Breast epithelium (tissue), 4 donors: Measurements from ENCODE around the gene MYO1H. TPM values are rescaled to one million over a fixed set of nuclear protein-coding genes. Genes with fewer than 3 reads are reported as not detected.

Experiments
- DNase-seq, 2 donors: peaks; one replicate each; pipeline ENCODE4 v3.0.0-alpha.2; 2019; ENCODE audit warnings: low spot score in 2 of 2
- H3K27ac ChIP-seq, 2 donors: fragments of 200-600 bp; sonication (generic) in 1 of 2; one replicate each; pipeline ENCODE4 v1.5.1; 2016 to 2019; ENCODE audit warnings: mild to moderate bottlenecking in 1 of 2
- H3K27me3 ChIP-seq, 2 donors: fragments of 200-600 bp; sonication (generic) in 1 of 2; one replicate each; pipeline versions ENCODE4 v1.5.1 to v1.6.0; 2017 to 2019; ENCODE audit warnings: control low read depth in 1 of 2, mild to moderate bottlenecking in 1 of 2
- H3K36me3 ChIP-seq: fragments of 200-600 bp; one replicate; pipeline ENCODE4 v1.5.1; 2019
- H3K4me1 ChIP-seq, 2 donors: fragments of 200-600 bp; sonication (generic); one replicate each; pipeline ENCODE4 v1.5.1; 2016 to 2019; ENCODE audit warnings: control low read depth in 1 of 2
- H3K4me3 ChIP-seq, 3 donors: fragments of 200-600 bp; sonication (generic); 1 replicate in 2 of 3; 2 replicates in 1 of 3; pipeline ENCODE4 v1.5.1; 2016 to 2019; ENCODE audit warnings: mild to moderate bottlenecking in 3 of 3, moderate library complexity in 2 of 3
- H3K9me3 ChIP-seq, 2 donors: fragments of 200-600 bp; sonication (generic) in 1 of 2; one replicate each; pipeline ENCODE4 v1.5.1; 2016 to 2019; ENCODE audit warnings: control low read depth in 1 of 2
- POLR2A ChIP-seq: fragments of 450-650 bp; IDR thresholded peaks from one replicate; pipeline ENCODE4 v1.6.1; 2016; ENCODE audit warnings: antibody characterized with exemption, mild to moderate bottlenecking, moderate library complexity
- POLR2AphosphoS5 ChIP-seq, 3 donors: sonication (generic); formaldehyde crosslinking; IDR thresholded peaks; one replicate each; pipeline ENCODE4 v1.6.1; 2017; ENCODE audit warnings: antibody characterized with exemption in 3 of 3
- intact Hi-C: fragments of 100-400 bp; cut with DNase I; formaldehyde crosslinking; loops from one replicate; pipeline ENCODE4 v1.15.1; 2023; ENCODE audit warnings: low total_unique reads
- total RNA-seq, 3 donors: library from RNA; depleted of rRNA; stranded (reverse); fragments of >200 nt; gene quantifications; one replicate each; pipeline ENCODE4 v1.1.0, GENCODE V29; 2016
- TF ChIP-seq, protein P1 (sequence below), 3 donors: fragments of 450-650 bp; IDR thresholded peaks; one replicate each; pipeline ENCODE4 v1.5.1; 2016 to 2017; ENCODE audit warnings: antibody characterized with exemption in 3 of 3, mild to moderate bottlenecking in 3 of 3, moderate library complexity in 3 of 3

Gene MYO1H
- total RNA-seq, 3 donors from 2014 or later = under 0.01 to 2.0 (median 0.16) TPM

GRCh38 chr12:109302770-109303169, 44.9 kb upstream of the MYO1H start:
- TF ChIP-seq POLR2A = no peak
- TF ChIP-seq, protein P1, sequence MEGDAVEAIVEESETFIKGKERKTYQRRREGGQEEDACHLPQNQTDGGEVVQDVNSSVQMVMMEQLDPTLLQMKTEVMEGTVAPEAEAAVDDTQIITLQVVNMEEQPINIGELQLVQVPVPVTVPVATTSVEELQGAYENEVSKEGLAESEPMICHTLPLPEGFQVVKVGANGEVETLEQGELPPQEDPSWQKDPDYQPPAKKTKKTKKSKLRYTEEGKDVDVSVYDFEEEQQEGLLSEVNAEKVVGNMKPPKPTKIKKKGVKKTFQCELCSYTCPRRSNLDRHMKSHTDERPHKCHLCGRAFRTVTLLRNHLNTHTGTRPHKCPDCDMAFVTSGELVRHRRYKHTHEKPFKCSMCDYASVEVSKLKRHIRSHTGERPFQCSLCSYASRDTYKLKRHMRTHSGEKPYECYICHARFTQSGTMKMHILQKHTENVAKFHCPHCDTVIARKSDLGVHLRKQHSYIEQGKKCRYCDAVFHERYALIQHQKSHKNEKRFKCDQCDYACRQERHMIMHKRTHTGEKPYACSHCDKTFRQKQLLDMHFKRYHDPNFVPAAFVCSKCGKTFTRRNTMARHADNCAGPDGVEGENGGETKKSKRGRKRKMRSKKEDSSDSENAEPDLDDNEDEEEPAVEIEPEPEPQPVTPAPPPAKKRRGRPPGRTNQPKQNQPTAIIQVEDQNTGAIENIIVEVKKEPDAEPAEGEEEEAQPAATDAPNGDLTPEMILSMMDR (IDR thresholded peaks at IDR 0.05) = no peak
- no peak for TF ChIP-seq POLR2AphosphoS5 (IDR thresholded peaks at IDR 0.05)

DNA sequence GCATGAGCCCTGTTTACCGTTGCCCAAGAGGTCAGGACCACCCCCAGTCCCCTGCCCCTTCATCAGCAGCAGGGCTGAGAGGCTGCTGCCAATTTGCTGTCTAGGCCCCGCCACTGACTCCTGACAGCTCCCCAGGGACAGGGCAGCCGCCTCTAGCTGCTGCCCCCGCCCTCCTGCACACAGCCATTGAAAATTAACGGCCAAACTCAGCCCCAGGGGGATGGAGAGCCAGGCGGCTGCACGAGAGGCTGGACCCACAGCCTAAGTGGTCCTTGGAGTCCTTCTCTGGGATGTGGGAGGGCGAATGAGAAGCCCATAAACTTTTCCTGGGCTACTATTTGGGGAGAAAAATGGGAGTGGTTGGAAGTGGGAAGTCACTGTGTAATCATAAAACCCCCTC, 43.2 kb upstream of the MYO1H start:
- Histone ChIP-seq H3K4me1 (peaks cover 4% of the 10 kb centered on the region in 2 donors), H3K4me3 (no peak overlapping the region), H3K9me3 (no peaks in the 10 kb centered on the region), H3K36me3 (no peaks in the 10 kb centered on the region), H3K27me3 (peaks cover 8 to 52% of the 10 kb centered on the region in 2 donors), H3K27ac (no peak overlapping the region)
- no peak for DNase-seq
- intact Hi-C loops = no loop called here
- no peak for TF ChIP-seq POLR2A
- TF ChIP-seq, protein P1 (IDR thresholded peaks at IDR 0.05) = no peak
- no peak for TF ChIP-seq POLR2AphosphoS5 (IDR thresholded peaks at IDR 0.05)

More at GRCh38 chr12:109302770-109303169, 44.9 kb upstream of the MYO1H start:
- Histone ChIP-seq H3K27me3 (peaks cover 5 to 38% of the 10 kb centered on the region in 2 donors), H3K9me3 (no peaks in the 10 kb centered on the region), H3K27ac (no peak overlapping the region), H3K36me3 (no peaks in the 10 kb centered on the region), H3K4me3 (no peak overlapping the region), H3K4me1 (no peaks in the 10 kb centered on the region)
- no peak for DNase-seq
- intact Hi-C loops = no loop called here

- intact Hi-C loops = no loop called here
- no peaks in the 10 kb centered on the region for H3K9me3 ChIP-seq
- peaks cover 8 to 57% of the 10 kb centered on the region in 2 donors for H3K27me3 ChIP-seq
- no peak for DNase-seq
- TF ChIP-seq, protein P1 (IDR thresholded peaks at IDR 0.05) = no peak
- no peak for TF ChIP-seq POLR2A
- no peak overlapping the region for H3K27ac ChIP-seq
- H3K4me3 ChIP-seq = no peak overlapping the region
- no peaks in the 10 kb centered on the region for H3K36me3 ChIP-seq
- peaks cover 4% of the 10 kb centered on the region in 2 donors for H3K4me1 ChIP-seq
Measured at GRCh38 chr12:109305547-109305946, 42.2 kb upstream of the MYO1H start.

GRCh38 chr12:109307051-109307450, 40.6 kb upstream of the MYO1H start:
- no peaks in the 10 kb centered on the region for H3K36me3 ChIP-seq
- no peak overlapping the region for H3K4me3 ChIP-seq
- peaks cover 8 to 58% of the 10 kb centered on the region in 2 donors for H3K27me3 ChIP-seq
- H3K4me1 ChIP-seq = peaks cover 4% of the 10 kb centered on the region in 2 donors
- intact Hi-C loops = no loop called here
- H3K9me3 ChIP-seq = no peaks in the 10 kb centered on the region
- DNase-seq = no peak
- no peak overlapping the region for H3K27ac ChIP-seq
- TF ChIP-seq POLR2AphosphoS5 (IDR thresholded peaks at IDR 0.05) (no peak), POLR2A (no peak)
- TF ChIP-seq, protein P1 (IDR thresholded peaks at IDR 0.05) = no peak

DNA sequence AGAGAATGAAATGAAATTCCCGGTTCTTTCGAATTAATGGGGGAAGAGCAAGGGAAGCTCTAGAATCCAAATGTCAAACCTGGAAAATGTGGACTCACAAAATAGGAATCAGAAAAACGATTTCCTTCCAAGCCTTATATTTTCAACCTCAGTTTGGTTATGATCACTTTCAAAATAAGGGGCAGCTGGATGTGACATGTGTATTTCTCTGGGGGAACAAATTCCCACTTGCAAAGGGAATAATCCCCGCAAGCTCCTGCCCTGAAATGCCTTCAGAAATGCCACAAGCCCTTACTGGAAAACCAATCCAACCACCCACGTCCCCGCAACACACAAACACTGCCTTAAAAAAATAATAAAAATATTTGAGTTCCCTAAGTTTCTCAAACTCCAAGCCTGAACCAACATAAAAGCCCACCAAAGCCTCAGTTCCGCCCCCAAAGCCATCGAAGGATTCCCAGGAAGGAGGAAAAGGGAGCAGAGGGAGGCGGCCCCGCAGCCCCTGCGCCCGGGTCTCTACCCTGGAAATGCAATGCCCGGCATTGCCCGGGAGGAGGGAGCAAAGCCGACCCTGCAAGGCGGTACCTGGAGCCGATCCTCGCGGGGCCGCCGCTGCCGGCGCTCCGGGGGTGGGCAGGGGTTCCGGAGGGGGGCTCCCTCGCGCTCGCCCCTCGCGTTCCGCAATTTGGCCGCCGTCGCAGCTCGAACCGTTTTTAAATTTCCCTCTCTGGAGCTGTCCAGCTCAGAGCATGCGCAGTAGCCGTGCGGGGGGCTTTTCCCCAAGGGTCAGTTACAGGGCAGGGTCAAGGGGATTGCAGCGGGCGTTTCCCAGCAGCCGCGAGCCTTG, 38.9 kb upstream of the MYO1H start, which contains the start of gene FOXN4:
Gene FOXN4 (minus strand): TSS at position 751 of the 847 bp plus-strand sequence. CDS start 963 bp downstream, outside the sequence.
- no peak for DNase-seq
- Histone ChIP-seq H3K4me3 (peak within 1 kb of the TSS; percentile 36 to 76 (median 47)), H3K9me3 (no peaks in the 10 kb centered on the region), H3K4me1 (peaks cover 4% of the 10 kb centered on the region in 2 donors), H3K27ac (no peak within 1 kb of the TSS), H3K36me3 (no peaks in the 10 kb centered on the region), H3K27me3 (peaks cover 8 to 54% of the 10 kb centered on the region in 2 donors)
- TF ChIP-seq POLR2A = no peak
- TF ChIP-seq POLR2AphosphoS5 (IDR thresholded peaks at IDR 0.05) = no peak
- TF ChIP-seq, protein P1 (IDR thresholded peaks at IDR 0.05) = no peak
- intact Hi-C loops = no loop called here
